EL (cell line): ENCODE results near the gene KLHL2.
A peak's percentile ranks its signal among the peaks of the same experiment; 100 is the strongest.
"Not testable (repeated sequence)": the region's sequence is repeated elsewhere in the genome, so short reads cannot be mapped to it uniquely, and the experiment has no call there.

Source experiments
- DNase-seq: peaks from one replicate; pipeline ENCODE4 v3.0.0-alpha.2; 2016

Gene KLHL2

DNA sequence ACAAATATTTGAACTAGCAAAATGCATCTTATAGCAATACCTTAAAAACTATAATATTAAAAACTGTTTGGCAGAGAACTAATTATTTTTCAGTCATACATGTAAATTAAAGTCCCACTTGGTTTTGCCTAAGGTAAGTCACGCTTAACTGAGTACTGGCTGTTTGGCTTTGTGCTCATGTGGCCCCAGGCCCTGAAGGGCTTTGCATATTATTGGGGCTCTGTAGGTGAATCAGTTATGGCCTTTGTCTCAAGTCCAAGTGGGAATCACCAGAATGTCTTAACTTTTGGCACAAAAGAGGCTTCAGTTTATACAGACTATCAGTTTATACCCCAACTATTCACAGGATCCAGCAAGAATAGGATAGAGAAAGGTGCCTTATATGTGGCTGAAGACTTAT, 29.5 kb downstream of the KLHL2 start:
- DNase-seq = not testable (repeated sequence)

DNA sequence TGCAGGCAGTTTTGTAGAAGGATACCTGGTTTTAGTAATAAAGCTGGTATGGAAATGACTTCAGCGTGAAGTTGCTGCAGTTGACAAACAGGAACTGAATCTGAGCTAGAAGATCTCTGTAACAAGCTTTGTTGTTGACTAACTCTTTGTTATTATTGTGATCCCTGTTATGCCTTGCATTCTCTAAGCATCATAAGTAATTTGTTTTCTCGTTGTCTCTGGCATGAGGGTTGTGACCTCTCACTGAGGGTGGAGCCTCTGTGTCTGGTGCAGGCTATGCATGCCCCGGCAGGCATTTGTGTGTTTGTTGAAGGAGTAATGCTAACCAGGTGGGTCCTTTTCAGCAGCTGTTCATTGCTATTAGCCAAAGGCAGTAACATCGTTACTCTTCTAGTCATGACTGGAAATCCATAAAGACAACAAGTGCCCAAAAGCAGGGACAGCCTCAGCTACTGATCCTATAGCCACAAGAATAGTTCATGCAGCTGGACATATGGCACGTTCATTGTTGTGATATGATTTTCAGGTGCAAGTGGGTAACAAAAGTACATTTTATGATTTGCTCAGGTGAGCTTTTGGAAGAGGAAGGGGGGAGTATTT, 30.8 kb downstream of the KLHL2 start:
- DNase-seq = not testable (repeated sequence)

DNA sequence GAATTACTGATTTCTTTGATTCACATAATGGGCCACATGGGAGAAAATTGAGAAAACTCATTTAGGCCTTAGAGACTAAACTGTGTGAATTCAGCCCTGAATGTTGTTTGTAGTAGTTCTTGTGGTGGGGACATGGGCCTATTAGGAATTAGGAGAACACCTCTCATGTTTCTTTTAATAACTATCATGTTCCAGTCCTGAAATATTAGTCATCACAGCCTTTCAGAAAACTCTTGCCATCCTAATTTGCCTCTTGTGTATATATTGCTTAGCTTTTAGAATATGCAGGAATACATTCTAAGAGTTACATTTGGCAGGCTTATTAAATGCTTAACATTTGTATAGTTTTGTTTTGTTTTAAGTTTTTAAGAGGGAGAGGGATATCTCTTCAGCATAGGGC, 33.4 kb downstream of the KLHL2 start:
- DNase-seq = not testable (repeated sequence)

DNA sequence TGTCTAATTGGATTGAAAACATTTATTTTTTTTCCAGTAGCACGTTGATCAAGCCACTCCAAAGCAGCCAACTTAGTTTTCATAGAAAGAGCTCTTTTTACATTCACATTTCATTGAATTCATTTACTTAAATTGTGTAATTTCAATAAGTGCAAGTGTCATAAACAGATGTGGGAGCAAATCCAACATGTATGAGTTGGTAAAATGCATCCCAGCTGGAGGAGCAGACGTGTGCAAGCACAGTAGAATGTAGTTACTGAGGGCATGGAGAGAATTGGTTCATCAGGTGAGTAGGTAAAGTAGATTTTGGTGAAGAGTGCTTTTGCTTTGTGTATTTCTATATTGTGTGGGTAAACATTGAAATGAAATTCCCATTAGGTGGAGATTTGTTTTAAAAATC, 36.8 kb downstream of the KLHL2 start:
- DNase-seq = not testable (repeated sequence)

DNA sequence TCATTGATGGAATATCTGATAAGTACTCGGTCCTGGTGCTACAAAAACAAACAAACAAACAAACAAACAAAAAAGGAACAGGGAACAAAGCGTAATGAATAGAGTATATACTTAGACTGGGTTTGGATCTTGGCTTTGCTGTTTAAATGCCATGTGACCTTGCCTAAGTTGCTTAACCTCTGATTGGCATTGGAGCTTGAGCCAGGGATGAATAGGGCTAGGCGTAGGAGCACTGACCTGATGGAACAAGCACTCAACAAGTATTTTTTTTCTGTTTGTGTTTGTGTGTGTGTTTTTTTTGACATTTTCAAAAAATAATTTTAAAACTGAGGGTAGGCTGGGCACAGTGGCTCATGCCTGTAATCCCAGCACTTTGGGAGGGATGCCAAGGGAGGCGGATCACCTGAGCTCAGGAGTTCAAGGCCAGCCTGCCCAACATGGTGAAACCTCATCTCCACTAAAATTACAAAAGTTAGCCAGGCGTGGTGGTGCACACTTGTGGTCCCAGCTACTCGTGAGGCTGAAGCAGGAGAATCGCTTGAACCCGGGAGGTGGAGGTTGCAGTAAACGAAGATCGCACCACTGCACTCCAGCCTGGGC, 37.3 kb downstream of the KLHL2 start:
- DNase-seq = not testable (repeated sequence)

DNA sequence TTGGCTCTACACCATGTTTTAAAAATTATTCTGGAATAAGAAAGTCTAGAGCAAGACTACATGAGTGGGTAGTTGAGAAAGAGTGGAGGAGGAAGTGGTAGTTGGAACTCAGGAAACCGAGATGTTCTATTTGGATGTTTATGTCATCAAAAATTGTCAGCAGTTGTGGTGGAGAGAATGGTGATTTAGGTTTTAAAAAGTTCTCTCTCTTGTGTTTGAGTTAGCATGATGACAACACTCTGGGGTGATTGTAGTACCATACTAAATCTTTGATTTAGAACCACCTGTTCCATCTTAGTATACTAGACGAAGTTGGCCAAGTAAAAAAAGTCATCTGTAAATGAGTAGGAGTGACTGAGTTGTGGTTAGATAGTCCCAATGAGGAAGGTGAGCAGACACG, 40.7 kb downstream of the KLHL2 start:
- no peak for DNase-seq

DNA sequence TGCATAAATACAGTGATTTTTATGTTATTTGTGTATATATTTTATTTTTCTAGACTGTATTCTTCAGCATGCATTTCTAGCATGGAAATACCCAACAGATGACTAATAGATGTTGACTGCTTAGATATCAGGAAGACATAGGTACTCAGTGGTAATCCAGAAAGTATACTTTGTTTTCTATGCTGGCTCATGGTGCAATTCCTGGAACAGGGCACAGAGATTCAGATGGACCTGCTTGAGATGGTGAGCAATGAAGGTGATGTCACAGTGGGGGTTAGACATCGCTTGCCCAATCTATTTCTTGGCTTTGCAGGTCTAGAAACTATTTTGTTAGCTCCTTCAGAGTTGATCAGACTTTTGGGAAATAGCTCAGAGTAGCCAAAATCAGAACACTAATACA, 41.5 kb downstream of the KLHL2 start:
- not testable (repeated sequence) for DNase-seq

DNA sequence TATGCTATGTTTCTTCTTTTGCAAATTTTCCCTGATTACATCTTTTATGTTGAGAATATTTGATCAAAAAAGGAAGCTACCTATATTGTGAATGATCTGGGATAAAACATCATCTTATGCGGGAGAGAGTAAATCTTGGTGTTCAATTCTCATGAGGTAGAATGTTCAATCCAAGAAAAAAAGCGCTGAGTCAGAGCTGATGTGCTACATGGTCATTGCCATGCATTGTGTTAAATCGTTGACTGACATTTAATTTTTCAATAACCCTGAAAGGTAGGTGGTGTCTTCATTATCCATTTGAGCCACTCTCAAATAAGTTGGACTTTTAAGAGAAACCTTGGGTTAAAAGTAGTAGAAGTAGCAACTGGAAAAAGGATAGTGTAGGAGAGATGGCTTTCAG, 47.4 kb downstream of the KLHL2 start:
- not testable (repeated sequence) for DNase-seq

DNA sequence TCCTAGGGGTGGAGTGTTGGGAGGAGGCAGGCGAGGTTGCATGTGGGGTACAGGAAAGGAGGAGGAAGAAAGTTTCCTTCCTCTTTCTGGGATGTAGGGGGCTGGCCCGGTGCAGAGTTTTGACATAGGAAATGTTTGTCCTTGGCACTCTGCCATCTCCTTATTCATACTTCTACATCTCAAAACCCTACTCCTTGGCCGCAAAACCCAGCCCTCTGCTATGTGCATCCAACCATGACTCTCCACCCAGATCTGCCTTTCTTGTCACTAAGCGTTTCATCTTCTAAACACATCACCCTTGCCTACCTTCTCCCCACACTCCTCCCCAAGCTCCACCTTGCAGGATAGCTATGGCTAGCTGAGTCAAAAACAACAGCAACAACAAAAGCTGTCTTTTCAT, 48.1 kb downstream of the KLHL2 start:
- DNase-seq = not testable (repeated sequence)

DNA sequence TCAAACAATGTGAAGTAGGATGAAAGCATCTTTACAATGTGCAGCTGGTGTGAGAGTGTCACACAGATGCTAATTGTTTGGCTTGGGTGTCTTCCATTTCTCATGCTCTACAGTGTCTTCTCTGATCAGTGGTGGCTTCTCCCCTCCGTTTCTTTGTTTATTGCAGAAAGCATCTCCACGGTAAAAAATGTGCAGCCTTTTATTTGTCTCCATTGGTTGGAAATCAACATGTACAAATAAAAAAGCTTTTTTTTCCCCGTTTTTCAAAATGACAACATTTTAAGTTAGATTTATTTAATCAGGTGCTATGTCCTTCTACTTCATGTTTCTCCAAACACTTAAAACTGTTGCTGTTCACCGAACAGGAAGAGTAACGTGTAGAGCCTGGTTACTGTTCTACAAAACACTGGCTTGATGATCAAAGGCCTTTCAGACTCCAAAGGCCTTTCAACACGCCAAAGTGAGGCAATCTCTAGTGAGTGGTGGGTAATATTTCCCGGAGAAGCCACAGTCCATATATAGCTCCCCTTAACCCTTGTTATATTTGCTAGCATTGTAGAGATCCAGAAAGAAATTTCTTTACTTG, 48.8 kb downstream of the KLHL2 start:
- DNase-seq = not testable (repeated sequence)

DNA sequence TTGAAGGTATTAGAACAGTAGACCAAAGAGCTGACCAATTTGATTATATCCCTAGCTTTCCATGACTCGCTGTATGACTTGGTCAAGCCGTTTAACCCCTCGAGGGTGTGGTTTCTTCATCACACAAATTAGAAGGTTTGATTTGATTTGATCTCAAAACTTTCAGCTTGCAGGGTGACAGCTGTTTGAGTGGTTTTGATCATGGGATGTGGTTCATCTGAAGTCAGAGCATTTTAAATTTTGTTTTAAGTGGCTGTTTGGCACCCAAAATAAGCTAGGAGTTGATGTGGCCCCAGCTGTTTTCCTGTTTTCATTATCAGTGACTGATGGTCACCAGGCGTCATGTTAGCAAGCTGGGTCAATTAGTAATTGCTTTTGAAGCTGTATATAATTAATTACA, 52.4 kb downstream of the KLHL2 start:
- not testable (repeated sequence) for DNase-seq

DNA sequence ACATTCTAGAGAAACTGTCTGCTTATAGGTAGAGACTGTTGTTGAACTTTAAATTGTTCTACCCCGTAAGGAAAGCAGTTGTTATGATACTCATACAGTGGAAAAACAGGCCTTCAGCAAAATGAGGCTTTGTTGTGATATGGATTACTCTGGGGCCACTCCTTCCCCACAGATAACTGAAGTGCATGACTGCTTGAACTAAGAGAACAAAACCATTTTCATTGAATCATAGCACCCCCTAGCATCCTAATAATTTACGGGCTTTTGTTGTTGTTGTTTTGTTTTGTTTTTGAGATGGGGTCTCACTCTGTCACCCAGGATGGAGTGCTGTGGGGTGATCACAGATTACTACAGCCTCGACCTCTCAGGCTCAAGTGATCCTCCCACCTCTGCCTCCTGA, 54.9 kb downstream of the KLHL2 start:
- not testable (repeated sequence) for DNase-seq

DNA sequence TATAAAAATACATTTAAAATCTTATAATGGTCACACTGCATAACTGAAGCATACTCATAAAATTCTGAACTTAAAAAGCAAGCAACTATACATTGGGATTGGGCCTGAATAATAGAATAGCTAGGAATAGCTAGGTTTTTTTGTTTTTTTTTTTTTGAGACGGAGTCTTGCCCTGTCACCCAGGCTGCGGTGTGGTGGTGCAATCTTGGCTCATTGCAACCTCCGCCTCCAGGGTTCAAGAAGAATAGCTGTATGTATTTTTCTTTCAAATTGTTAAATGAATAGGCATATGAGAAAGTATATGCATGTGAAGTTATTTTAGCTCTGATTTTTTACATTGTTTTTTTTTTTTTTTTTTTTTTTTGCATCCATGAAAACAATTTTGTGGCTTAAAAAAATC, 56.1 kb downstream of the KLHL2 start:
- not testable (repeated sequence) for DNase-seq

DNA sequence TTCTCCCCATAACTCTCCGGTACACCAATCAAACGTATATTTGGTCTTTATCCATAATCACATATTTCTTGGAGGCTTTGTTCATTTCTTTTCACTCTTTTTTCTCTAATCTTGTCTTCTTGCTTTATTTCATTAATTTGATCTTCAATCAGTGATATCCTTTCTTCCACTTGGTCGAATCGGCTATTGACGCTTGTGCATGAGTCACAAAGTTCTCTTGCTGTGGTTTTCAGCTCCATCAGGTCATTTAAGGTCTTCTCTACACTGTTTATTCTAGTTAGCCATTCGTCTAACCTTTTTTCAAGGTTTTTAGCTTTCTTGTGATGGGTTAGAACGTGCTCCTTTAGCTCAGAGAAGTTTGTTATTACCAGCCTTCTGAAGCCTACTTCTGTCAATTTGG, 62.6 kb downstream of the KLHL2 start:
- DNase-seq = not testable (repeated sequence)

DNA sequence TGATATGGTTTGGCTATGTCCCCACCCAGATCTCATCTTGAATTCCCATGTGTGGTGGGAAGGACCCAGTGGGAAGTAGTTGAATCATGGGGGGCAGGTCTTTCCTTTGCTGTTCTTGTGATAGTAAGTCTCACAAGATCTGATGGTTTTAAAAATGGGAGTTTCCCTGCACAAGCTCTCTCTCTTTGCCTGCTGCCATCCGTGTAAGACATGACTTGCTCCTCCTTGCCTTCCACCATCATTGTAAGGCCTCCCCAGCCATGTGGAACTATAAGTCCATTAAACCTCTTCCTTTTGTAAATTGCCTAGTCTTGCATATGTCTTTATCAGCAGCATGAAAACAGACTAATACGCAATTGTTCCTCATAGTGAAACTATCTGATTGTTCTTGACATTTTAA, 66.1 kb downstream of the KLHL2 start:
- not testable (repeated sequence) for DNase-seq

DNA sequence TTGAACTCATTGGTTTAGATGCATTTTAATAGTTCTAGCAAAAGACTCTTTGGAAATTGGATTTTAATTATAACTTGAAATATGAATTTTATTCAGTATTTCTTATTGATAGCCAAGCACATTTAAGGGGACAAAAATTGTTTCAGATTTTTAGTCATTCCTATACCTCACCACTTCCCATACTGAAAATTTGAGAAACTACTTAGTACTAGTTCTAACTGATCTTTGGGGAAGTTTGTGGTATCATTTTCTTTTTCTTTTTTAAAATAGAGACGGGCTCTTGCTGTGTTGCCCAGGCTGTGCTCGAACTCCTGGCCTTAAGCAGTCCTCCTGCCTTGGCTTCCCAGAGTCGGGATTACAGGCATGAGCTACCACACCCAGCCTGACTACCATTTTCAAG, 68.0 kb downstream of the KLHL2 start:
- not testable (repeated sequence) for DNase-seq

DNA sequence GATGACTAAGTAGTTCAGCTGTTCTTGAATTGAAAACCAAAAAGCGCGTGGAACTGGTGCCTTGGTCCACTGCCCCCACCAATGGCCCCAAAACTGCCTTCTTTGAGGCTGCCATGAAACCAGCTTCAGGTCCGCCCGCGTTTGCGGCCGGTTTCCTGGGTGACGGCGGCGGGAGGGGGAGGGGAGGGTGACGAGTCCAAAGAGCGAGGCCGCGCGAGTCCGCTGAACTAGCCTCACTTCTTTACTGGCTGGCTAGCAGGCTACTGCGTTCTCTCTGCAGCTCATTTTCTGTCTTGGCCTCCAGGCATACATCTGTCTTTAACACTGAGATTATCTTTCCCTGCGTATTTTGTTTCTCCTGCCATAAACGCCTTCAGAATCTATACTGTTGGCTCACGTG, 72.2 kb downstream of the KLHL2 start:
- DNase-seq = not testable (repeated sequence)

DNA sequence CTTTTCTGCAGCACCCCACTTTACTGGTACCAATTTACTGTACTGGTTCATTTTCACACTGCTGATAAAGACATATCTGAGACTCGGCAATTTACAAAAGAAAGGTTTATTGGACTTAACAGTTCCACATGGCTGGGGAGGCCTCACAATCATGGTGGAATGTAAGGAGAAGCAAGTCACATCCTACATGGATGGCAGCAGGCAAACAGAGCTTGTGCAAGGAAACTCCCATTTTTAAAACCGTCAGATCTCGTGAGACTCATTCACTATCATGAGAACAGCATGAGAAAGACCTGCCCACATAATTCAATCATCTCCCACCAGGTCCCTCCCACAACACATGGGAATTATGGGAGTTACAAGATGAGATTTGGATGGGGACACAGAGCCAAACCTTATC, 77.3 kb downstream of the KLHL2 start:
- DNase-seq = not testable (repeated sequence)

DNA sequence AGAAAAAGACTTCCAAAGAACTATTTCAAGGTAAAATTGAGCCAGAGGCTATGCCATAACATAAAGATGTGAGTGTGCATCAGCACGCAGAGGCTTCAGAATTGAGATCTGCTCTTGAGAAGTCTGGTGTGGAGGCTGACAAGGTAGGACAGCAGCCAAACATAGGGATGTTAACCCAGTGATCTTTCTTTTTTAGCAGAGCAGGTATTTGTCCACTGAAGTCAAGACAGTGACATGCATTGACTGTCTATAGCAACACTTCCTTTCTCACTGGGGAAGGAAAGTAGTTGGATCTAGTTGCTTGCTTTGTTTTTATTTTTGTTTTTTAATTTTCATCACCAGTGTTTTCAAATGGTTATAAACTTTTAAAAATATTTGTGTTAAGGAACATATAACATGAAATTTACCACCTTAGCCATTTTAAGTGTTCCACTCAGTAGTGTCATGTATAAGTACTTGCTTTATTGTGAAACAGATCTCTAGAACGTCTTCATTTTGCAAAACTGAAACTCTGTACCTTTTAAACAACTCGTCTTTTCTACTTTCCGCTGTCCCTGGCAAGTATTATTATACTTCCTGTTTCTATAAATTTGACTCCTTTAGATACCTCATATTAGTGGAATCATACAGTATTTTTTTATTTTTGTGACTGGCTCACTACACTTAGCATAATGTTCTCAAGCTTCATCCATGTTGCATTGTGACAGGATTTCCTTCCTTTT, 79.4 kb downstream of the KLHL2 start:
- DNase-seq = not testable (repeated sequence)

DNA sequence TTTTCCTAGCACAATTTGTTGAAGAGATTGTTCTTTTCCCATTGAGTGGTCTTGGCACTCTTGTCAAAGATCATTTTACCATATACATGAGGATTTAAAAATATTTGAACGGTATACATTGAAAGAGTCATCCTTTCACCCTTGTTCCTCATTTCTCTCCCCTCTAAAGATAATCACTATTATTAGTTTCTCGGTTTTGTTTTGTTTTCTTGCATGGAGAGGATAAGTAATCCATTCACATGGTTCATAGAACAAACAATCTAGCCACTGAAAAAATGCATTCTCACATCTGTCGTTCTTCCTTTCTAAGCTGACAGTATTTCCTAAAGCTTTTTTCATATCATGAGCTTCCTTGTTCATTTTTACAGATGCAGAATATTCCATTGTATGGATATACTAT, 80.9 kb downstream of the KLHL2 start:
- DNase-seq = no peak

DNA sequence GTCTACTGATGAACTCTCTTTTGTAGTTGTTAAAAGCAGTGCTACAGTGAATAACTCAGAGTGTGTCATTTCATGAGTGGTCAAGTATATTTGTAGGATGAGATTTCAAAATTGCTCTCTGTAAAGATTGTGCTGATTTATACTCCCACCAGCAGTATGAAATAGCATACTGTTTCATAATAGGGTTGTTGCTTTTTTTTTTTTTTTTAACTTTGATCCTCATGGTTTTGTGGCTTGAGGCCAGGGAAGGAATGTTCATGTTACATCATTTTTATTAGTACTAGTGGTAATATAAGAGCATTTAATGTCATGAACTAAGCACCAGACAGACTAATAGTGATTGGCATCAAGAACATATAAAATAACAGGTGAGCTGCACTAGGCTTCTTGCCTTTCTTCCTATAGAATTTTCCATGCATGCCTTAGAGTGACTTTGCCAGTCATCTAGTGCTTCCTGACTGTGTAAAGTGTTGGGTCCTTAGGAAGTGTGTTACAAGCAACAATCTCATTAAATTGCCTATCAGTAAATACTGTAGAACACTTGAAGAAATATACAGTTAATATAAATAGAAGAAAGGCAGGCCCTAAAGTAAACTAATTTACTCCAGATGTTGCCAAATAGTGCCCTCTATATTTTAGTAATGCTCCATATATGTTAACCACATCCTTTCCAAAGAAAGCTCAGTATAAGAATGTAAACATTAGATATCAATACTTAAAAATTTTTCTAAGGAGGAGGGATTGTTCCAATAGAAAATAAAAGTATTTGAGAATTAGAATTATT, 81.5 kb downstream of the KLHL2 start:
- peak; percentile 65 for DNase-seq

DNA sequence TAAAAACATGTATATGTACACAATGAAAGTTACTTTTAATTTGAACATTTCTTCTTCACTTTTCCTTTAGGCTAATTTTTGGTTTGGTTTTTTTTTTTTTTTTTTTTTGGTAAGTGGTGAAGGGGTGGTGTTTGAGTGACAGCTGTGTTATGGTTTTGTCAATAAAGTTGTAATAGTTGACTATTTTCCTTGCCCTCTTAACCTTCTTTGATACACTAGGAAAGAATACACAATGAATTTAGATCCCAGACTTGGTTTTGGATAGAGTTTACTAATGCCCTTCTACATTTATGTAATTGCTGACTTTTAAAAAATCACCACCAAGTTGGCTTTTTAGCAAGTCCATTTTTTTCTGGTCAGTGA, 82.0 kb downstream of the KLHL2 start:
- DNase-seq = no peak

DNA sequence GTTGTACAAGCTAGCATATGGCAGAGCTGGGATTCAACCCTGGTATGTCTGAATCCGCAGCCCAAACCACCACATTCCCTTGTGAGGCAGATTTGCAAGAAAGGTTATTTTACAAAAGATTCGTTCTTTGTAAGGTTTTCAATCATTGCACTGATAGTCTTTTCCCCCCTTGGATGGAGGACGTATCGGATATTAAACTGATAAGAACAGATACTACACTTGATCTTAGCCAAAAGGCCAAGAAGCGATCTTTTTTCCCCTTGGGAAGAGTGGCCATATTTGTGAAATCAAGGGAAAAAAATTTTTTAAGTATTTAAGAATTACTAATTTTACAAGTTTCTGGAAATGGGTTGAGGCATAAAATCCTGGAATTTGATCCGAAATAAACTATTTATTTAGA, 85.7 kb downstream of the KLHL2 start:
- DNase-seq = no peak
